Measurements from ENCODE around the gene PDZRN3. TPM values are rescaled to one million over a fixed set of nuclear protein-coding genes. Genes with fewer than 3 reads are reported as not detected.

Gene PDZRN3
- total and polyA plus RNA-seq, 2 donors (not counting 1 experiment from before 2014, with no cell fraction given), result 14.6 to 56.3 TPM

DNA sequence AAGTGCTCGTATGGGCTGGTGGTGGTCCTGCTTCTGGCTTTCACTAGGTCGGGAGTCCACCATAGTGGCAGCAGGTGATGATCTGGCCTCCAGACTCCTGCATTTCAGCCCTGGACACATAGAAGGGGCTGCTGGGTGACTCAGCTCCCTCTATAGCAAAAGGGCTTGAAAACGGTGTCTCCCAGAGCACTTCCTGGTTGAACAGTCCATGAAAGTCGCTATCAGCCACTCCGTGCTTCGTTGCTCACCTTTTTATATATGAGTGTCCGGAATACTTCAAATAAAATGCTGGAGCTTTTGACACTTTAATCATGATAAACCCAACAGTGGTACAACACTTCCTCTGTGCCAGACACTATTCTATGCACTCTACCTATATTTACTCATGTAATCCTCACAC, 213.2 kb downstream of the PDZRN3 start:
- Histone ChIP-seq H3K4me1 (ENCODE audit: control insufficient read depth, extremely low read depth, insufficient read depth, low read length) (no peaks in the 10 kb centered on the region), H3K27ac (ENCODE audit: insufficient read depth, low read length) (no peak overlapping the region), H4K20me1 (ENCODE audit: control insufficient read depth, extremely low read depth, insufficient read depth, low read length) (no peaks in the 10 kb centered on the region), H3K4me2 (ENCODE audit: extremely low read depth, insufficient read depth, low read length) (no peak overlapping the region), H2AFZ (ENCODE audit: low read length) (no peak overlapping the region), H3K27me3 (ENCODE audit: control insufficient read depth, insufficient read depth, low read length) (no peaks in the 10 kb centered on the region), H3K4me3 (replicated peaks in 1 of 4; ENCODE audit: control extremely low read depth in 1 of 4, insufficient read depth in 1 of 4, low read depth in 3 of 4, low read length in 4 of 4) (no peak overlapping the region), H3K36me3 (ENCODE audit: control insufficient read depth, insufficient read depth, low read length) (no peaks in the 10 kb centered on the region), H3K9ac (ENCODE audit: insufficient read depth, low read length) (no peak overlapping the region), H3K79me2 (ENCODE audit: control insufficient read depth, insufficient read depth, low read length) (no peaks in the 10 kb centered on the region), H3K9me3 (ENCODE audit: control insufficient read depth, insufficient read depth, low read depth, low read length) (no peaks in the 10 kb centered on the region)
- no peak for DNase-seq (ENCODE audit: low read depth in 2 of 2)
- no peak for TF ChIP-seq EZH2 (IDR thresholded peaks at IDR 0.05; ENCODE audit: low read length, missing control alignments)
- TF ChIP-seq, protein P1, sequence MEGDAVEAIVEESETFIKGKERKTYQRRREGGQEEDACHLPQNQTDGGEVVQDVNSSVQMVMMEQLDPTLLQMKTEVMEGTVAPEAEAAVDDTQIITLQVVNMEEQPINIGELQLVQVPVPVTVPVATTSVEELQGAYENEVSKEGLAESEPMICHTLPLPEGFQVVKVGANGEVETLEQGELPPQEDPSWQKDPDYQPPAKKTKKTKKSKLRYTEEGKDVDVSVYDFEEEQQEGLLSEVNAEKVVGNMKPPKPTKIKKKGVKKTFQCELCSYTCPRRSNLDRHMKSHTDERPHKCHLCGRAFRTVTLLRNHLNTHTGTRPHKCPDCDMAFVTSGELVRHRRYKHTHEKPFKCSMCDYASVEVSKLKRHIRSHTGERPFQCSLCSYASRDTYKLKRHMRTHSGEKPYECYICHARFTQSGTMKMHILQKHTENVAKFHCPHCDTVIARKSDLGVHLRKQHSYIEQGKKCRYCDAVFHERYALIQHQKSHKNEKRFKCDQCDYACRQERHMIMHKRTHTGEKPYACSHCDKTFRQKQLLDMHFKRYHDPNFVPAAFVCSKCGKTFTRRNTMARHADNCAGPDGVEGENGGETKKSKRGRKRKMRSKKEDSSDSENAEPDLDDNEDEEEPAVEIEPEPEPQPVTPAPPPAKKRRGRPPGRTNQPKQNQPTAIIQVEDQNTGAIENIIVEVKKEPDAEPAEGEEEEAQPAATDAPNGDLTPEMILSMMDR (conservative IDR thresholded peaks at IDR 0.05 in 1 of 2, IDR thresholded peaks at IDR 0.05 in 1 of 2; ENCODE audit: low read depth in 1 of 2, low read length in 2 of 2), result no peak

DNA sequence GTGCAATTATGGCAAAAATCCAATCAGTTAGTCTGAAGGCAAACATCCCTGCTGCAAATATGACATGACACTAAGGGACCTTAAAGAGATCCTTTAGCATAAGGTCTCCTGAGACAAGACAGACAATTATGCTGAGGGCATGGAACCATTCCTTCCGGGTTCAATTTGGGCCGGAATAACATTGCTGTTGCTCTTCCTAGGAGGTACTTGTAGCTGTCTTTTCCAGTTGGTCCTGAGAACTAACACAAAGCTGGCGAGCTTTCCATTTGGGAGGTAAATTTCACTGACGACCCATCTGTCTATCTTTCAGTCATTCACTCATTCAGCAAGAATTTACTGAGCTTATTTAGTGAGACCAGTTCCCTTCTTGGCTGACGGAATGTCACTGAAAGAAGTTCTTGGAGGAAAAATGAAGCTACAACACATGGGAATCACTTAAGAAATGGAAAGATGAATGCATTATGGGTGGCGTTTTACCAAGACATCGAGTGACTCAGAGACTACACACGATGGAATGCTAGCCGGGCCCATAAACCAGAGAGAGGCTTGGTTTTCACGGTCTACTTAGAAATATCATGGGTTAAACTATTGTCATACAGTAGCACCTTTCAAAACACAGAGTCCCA, 215.5 kb downstream of the PDZRN3 start:
- no peaks in the 10 kb centered on the region for H3K79me2 ChIP-seq (ENCODE audit: control insufficient read depth, insufficient read depth, low read length)
- H2AFZ ChIP-seq (ENCODE audit: low read length), result no peak overlapping the region
- no peak overlapping the region for H3K4me3 ChIP-seq (replicated peaks in 1 of 4; ENCODE audit: control extremely low read depth in 1 of 4, insufficient read depth in 1 of 4, low read depth in 3 of 4, low read length in 4 of 4)
- H3K4me2 ChIP-seq (ENCODE audit: extremely low read depth, insufficient read depth, low read length), result no peak overlapping the region
- H3K27ac ChIP-seq (ENCODE audit: insufficient read depth, low read length), result no peak overlapping the region
- no peaks in the 10 kb centered on the region for H4K20me1 ChIP-seq (ENCODE audit: control insufficient read depth, extremely low read depth, insufficient read depth, low read length)
- no peaks in the 10 kb centered on the region for H3K27me3 ChIP-seq (ENCODE audit: control insufficient read depth, insufficient read depth, low read length)
- no peaks in the 10 kb centered on the region for H3K36me3 ChIP-seq (ENCODE audit: control insufficient read depth, insufficient read depth, low read length)
- no peak overlapping the region for H3K9ac ChIP-seq (ENCODE audit: insufficient read depth, low read length)
- no peak for TF ChIP-seq EZH2 (IDR thresholded peaks at IDR 0.05; ENCODE audit: low read length, missing control alignments)
- TF ChIP-seq, protein P1 (conservative IDR thresholded peaks at IDR 0.05 in 1 of 2, IDR thresholded peaks at IDR 0.05 in 1 of 2; ENCODE audit: low read depth in 1 of 2, low read length in 2 of 2), result no peak
- peaks cover 5% of the 10 kb centered on the region for H3K4me1 ChIP-seq (ENCODE audit: control insufficient read depth, extremely low read depth, insufficient read depth, low read length)
- H3K9me3 ChIP-seq (ENCODE audit: control insufficient read depth, insufficient read depth, low read depth, low read length), result no peaks in the 10 kb centered on the region
- DNase-seq (ENCODE audit: low read depth in 2 of 2), result peak; percentile 67 to 89

DNA sequence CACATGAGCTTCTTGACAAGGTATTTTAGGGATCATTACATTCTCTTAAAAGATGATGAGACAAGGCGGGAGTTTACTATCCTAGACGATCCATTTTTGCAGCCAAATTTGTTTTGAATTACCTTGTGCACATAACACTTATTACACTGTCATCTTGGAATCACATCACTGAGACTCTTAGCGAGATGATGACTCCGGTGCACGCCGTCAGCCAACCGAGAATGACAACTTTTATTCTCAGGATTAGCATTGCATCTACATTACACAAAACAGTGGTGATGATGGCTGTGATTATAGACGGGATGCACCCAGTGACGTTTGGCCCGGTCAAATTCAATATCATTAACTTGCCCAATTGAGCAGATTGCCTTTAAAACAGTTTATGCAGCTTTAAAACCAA, 216.1 kb downstream of the PDZRN3 start:
- H3K79me2 ChIP-seq (ENCODE audit: control insufficient read depth, insufficient read depth, low read length), result no peaks in the 10 kb centered on the region
- H3K4me3 ChIP-seq (replicated peaks in 1 of 4; ENCODE audit: control extremely low read depth in 1 of 4, insufficient read depth in 1 of 4, low read depth in 3 of 4, low read length in 4 of 4), result no peak overlapping the region
- no peak overlapping the region for H3K27ac ChIP-seq (ENCODE audit: insufficient read depth, low read length)
- no peaks in the 10 kb centered on the region for H3K9me3 ChIP-seq (ENCODE audit: control insufficient read depth, insufficient read depth, low read depth, low read length)
- no peaks in the 10 kb centered on the region for H3K27me3 ChIP-seq (ENCODE audit: control insufficient read depth, insufficient read depth, low read length)
- H4K20me1 ChIP-seq (ENCODE audit: control insufficient read depth, extremely low read depth, insufficient read depth, low read length), result no peaks in the 10 kb centered on the region
- no peak overlapping the region for H2AFZ ChIP-seq (ENCODE audit: low read length)
- H3K36me3 ChIP-seq (ENCODE audit: control insufficient read depth, insufficient read depth, low read length), result no peaks in the 10 kb centered on the region
- H3K4me2 ChIP-seq (ENCODE audit: extremely low read depth, insufficient read depth, low read length), result no peak overlapping the region
- no peak overlapping the region for H3K9ac ChIP-seq (ENCODE audit: insufficient read depth, low read length)
- H3K4me1 ChIP-seq (ENCODE audit: control insufficient read depth, extremely low read depth, insufficient read depth, low read length), result peaks cover 5% of the 10 kb centered on the region
- TF ChIP-seq EZH2 (IDR thresholded peaks at IDR 0.05; ENCODE audit: low read length, missing control alignments), result no peak
- TF ChIP-seq, protein P1 (conservative IDR thresholded peaks at IDR 0.05 in 1 of 2, IDR thresholded peaks at IDR 0.05 in 1 of 2; ENCODE audit: low read depth in 1 of 2, low read length in 2 of 2), result no peak
- no peak for DNase-seq (ENCODE audit: low read depth in 2 of 2)

Data from fibroblast of lung (primary cell).